ENCODE measurements around the gene MARCHF3.

Gene MARCHF3

GRCh38 chr5:126969548-126969947 is 60.8 kb downstream of the MARCHF3 start:
- Histone ChIP-seq H3K4ac (ENCODE audit: low read depth, low read length) (no peak overlapping the region), H2BK120ac (ENCODE audit: insufficient read depth, low read length, poor library complexity) (no peak overlapping the region), H3K23ac (ENCODE audit: low read length) (no peak overlapping the region), H3K4me3 (ENCODE audit: low read depth, low read length) (no peak overlapping the region), H3K14ac (ENCODE audit: low read length) (no peak overlapping the region), H2BK5ac (ENCODE audit: low read depth, low read length, poor library complexity) (no peak overlapping the region), H3K27me3 (ENCODE audit: insufficient read depth, low read length) (no peaks in the 10 kb centered on the region), H3K79me1 (ENCODE audit: low read length) (no peaks in the 10 kb centered on the region), H2BK12ac (ENCODE audit: low read length) (no peak overlapping the region), H2AFZ (ENCODE audit: insufficient read depth, low read length, poor library complexity) (no peak overlapping the region), H3K18ac (ENCODE audit: low read length) (no peak overlapping the region), H3K9me3 (ENCODE audit: insufficient read depth, low read depth, low read length) (no peaks in the 10 kb centered on the region), H3K4me1 (ENCODE audit: control insufficient read depth in 1 of 2, insufficient read depth in 2 of 2, low read length in 2 of 2) (no peaks in the 10 kb centered on the region), H2AK5ac (ENCODE audit: low read length) (no peak overlapping the region), H3K27ac (ENCODE audit: low read depth, low read length) (no peak overlapping the region), H3K4me2 (ENCODE audit: low read length) (no peak overlapping the region), H3K79me2 (ENCODE audit: control insufficient read depth, insufficient read depth, low read length, poor library complexity) (no peaks in the 10 kb centered on the region), H4K91ac (ENCODE audit: low read depth, low read length) (no peak overlapping the region), H3K9ac (ENCODE audit: low read length) (no peak overlapping the region), H4K8ac (ENCODE audit: low read depth, low read length) (no peak overlapping the region), H3K36me3 (ENCODE audit: control insufficient read depth in 1 of 2, insufficient read depth in 2 of 2, low read length in 2 of 2) (no peaks in the 10 kb centered on the region), H4K12ac (ENCODE audit: low read depth, low read length) (no peak overlapping the region)
- no peak for DNase-seq
- no CpG with 5 or more reads among the region's 2 CpGs for whole genome bisulfite sequencing (ENCODE audit: extremely low coverage, insufficient coverage, insufficient read length)

GRCh38 chr5:126967808-126968466 is 62.4 kb downstream of the MARCHF3 start:
- DNase-seq, result no peak
- no CpG with 5 or more reads among the region's 2 CpGs for WGBS (ENCODE audit: extremely low coverage, insufficient coverage, insufficient read length)
- H3K4me2 ChIP-seq (ENCODE audit: low read length), result no peak overlapping the region

GRCh38 chr5:126965487-126965886 is 64.9 kb downstream of the MARCHF3 start:
- H2BK12ac ChIP-seq (ENCODE audit: low read length), result no peak overlapping the region
- no peak overlapping the region for H2BK5ac ChIP-seq (ENCODE audit: low read depth, low read length, poor library complexity)
- no peak overlapping the region for H3K23ac ChIP-seq (ENCODE audit: low read length)
- H3K79me1 ChIP-seq (ENCODE audit: low read length), result no peaks in the 10 kb centered on the region
- H2AFZ ChIP-seq (ENCODE audit: insufficient read depth, low read length, poor library complexity), result no peak overlapping the region
- H3K4me3 ChIP-seq (ENCODE audit: low read depth, low read length), result no peak overlapping the region
- H3K9ac ChIP-seq (ENCODE audit: low read length), result no peak overlapping the region
- H3K79me2 ChIP-seq (ENCODE audit: control insufficient read depth, insufficient read depth, low read length, poor library complexity), result no peaks in the 10 kb centered on the region
- no peak overlapping the region for H3K27ac ChIP-seq (ENCODE audit: low read depth, low read length)
- H3K4me2 ChIP-seq (ENCODE audit: low read length), result no peak overlapping the region
- H3K4ac ChIP-seq (ENCODE audit: low read depth, low read length), result no peak overlapping the region
- no peak overlapping the region for H3K14ac ChIP-seq (ENCODE audit: low read length)
- H4K12ac ChIP-seq (ENCODE audit: low read depth, low read length), result no peak overlapping the region
- no peak overlapping the region for H4K91ac ChIP-seq (ENCODE audit: low read depth, low read length)
- no peak for DNase-seq
- H3K4me1 ChIP-seq (ENCODE audit: control insufficient read depth in 1 of 2, insufficient read depth in 2 of 2, low read length in 2 of 2), result no peaks in the 10 kb centered on the region
- no peaks in the 10 kb centered on the region for H3K36me3 ChIP-seq (ENCODE audit: control insufficient read depth in 1 of 2, insufficient read depth in 2 of 2, low read length in 2 of 2)
- H3K27me3 ChIP-seq (ENCODE audit: insufficient read depth, low read length), result no peaks in the 10 kb centered on the region
- no peak overlapping the region for H3K18ac ChIP-seq (ENCODE audit: low read length)
- no peaks in the 10 kb centered on the region for H3K9me3 ChIP-seq (ENCODE audit: insufficient read depth, low read depth, low read length)
- no peak overlapping the region for H2BK120ac ChIP-seq (ENCODE audit: insufficient read depth, low read length, poor library complexity)
- H4K8ac ChIP-seq (ENCODE audit: low read depth, low read length), result no peak overlapping the region
- H2AK5ac ChIP-seq (ENCODE audit: low read length), result no peak overlapping the region

More at GRCh38 chr5:126967808-126968466, 62.4 kb downstream of the MARCHF3 start:
- Histone ChIP-seq H3K27ac (ENCODE audit: low read depth, low read length) (no peak overlapping the region), H3K36me3 (ENCODE audit: control insufficient read depth in 1 of 2, insufficient read depth in 2 of 2, low read length in 2 of 2) (no peaks in the 10 kb centered on the region), H3K18ac (ENCODE audit: low read length) (no peak overlapping the region), H3K4me1 (ENCODE audit: control insufficient read depth in 1 of 2, insufficient read depth in 2 of 2, low read length in 2 of 2) (no peaks in the 10 kb centered on the region), H4K8ac (ENCODE audit: low read depth, low read length) (no peak overlapping the region), H3K4ac (ENCODE audit: low read depth, low read length) (no peak overlapping the region), H3K9ac (ENCODE audit: low read length) (no peak overlapping the region), H3K27me3 (ENCODE audit: insufficient read depth, low read length) (no peaks in the 10 kb centered on the region), H3K14ac (ENCODE audit: low read length) (no peak overlapping the region), H4K12ac (ENCODE audit: low read depth, low read length) (no peak overlapping the region), H2AK5ac (ENCODE audit: low read length) (no peak overlapping the region), H2BK120ac (ENCODE audit: insufficient read depth, low read length, poor library complexity) (no peak overlapping the region), H3K9me3 (ENCODE audit: insufficient read depth, low read depth, low read length) (no peaks in the 10 kb centered on the region), H3K79me1 (ENCODE audit: low read length) (no peaks in the 10 kb centered on the region), H3K79me2 (ENCODE audit: control insufficient read depth, insufficient read depth, low read length, poor library complexity) (no peaks in the 10 kb centered on the region), H2AFZ (ENCODE audit: insufficient read depth, low read length, poor library complexity) (no peak overlapping the region), H3K4me3 (ENCODE audit: low read depth, low read length) (no peak overlapping the region), H3K23ac (ENCODE audit: low read length) (no peak overlapping the region), H2BK5ac (ENCODE audit: low read depth, low read length, poor library complexity) (no peak overlapping the region), H2BK12ac (ENCODE audit: low read length) (no peak overlapping the region), H4K91ac (ENCODE audit: low read depth, low read length) (no peak overlapping the region)

- no peaks in the 10 kb centered on the region for H3K36me3 ChIP-seq (ENCODE audit: control insufficient read depth in 1 of 2, insufficient read depth in 2 of 2, low read length in 2 of 2)
- H2AK5ac ChIP-seq (ENCODE audit: low read length), result no peak overlapping the region
- H2BK120ac ChIP-seq (ENCODE audit: insufficient read depth, low read length, poor library complexity), result no peak overlapping the region
- peak; percentile 17 to 47 for DNase-seq
- no peak overlapping the region for H3K4me3 ChIP-seq (ENCODE audit: low read depth, low read length)
- H2BK12ac ChIP-seq (ENCODE audit: low read length), result no peak overlapping the region
- H3K4ac ChIP-seq (ENCODE audit: low read depth, low read length), result no peak overlapping the region
- no peaks in the 10 kb centered on the region for H3K79me1 ChIP-seq (ENCODE audit: low read length)
- no peak overlapping the region for H4K91ac ChIP-seq (ENCODE audit: low read depth, low read length)
- no peak overlapping the region for H4K8ac ChIP-seq (ENCODE audit: low read depth, low read length)
- H3K18ac ChIP-seq (ENCODE audit: low read length), result no peak overlapping the region
- no CpG with 5 or more reads among the region's 2 CpGs for WGBS (ENCODE audit: extremely low coverage, insufficient coverage, insufficient read length)
- no peak overlapping the region for H2AFZ ChIP-seq (ENCODE audit: insufficient read depth, low read length, poor library complexity)
- H4K12ac ChIP-seq (ENCODE audit: low read depth, low read length), result no peak overlapping the region
- no peak overlapping the region for H2BK5ac ChIP-seq (ENCODE audit: low read depth, low read length, poor library complexity)
- H3K9ac ChIP-seq (ENCODE audit: low read length), result no peak overlapping the region
- H3K4me1 ChIP-seq (ENCODE audit: control insufficient read depth in 1 of 2, insufficient read depth in 2 of 2, low read length in 2 of 2), result no peaks in the 10 kb centered on the region
- H3K14ac ChIP-seq (ENCODE audit: low read length), result no peak overlapping the region
- no peak overlapping the region for H3K27ac ChIP-seq (ENCODE audit: low read depth, low read length)
- H3K4me2 ChIP-seq (ENCODE audit: low read length), result no peak overlapping the region
- no peak overlapping the region for H3K23ac ChIP-seq (ENCODE audit: low read length)
- no peaks in the 10 kb centered on the region for H3K27me3 ChIP-seq (ENCODE audit: insufficient read depth, low read length)
- no peaks in the 10 kb centered on the region for H3K9me3 ChIP-seq (ENCODE audit: insufficient read depth, low read depth, low read length)
- no peaks in the 10 kb centered on the region for H3K79me2 ChIP-seq (ENCODE audit: control insufficient read depth, insufficient read depth, low read length, poor library complexity)
Observed at GRCh38 chr5:126965061-126965475, 65.3 kb downstream of the MARCHF3 start.
